CD14-positive monocyte (primary cell): Measurements from ENCODE around the gene ABCA3. TPM values are rescaled to one million over a fixed set of nuclear protein-coding genes. Genes with fewer than 3 reads are reported as not detected.

Experiments
- DNase-seq, 3 donors: peaks; one replicate each; pipeline ENCODE4 v3.0.0-alpha.2; 2011 to 2022
- H2AFZ ChIP-seq: 2 replicates; pipeline ENCODE4 v1.6.0; 2012; ENCODE audit warnings: mild to moderate bottlenecking, low read depth, low read length, inconsistent platforms; ENCODE audit not compliant: insufficient read depth, poor library complexity, severe bottlenecking
- H3K27ac ChIP-seq, 2 donors: 1 replicate in 1 of 2; 2 replicates in 1 of 2; pipeline ENCODE4 v1.5.1; 2012 to 2013; ENCODE audit warnings: low read length in 2 of 2, control low read depth in 1 of 2, inconsistent platforms in 1 of 2, low read depth in 1 of 2, mild to moderate bottlenecking in 1 of 2
- H3K27me3 ChIP-seq, 2 donors: one replicate each; pipeline versions ENCODE4 v1.6.0 to v1.6.1; 2011 to 2013; ENCODE audit warnings: low read length in 2 of 2; ENCODE audit not compliant: control insufficient read depth in 2 of 2, insufficient read depth in 2 of 2
- H3K36me3 ChIP-seq, 2 donors: replicated peaks in 1 of 2; 1 replicate in 1 of 2; 2 replicates in 1 of 2; pipeline versions ENCODE4 v1.5.1 to v1.6.1; 2012 to 2013; ENCODE audit warnings: low read length in 2 of 2, control low read depth in 1 of 2, inconsistent platforms in 1 of 2, mild to moderate bottlenecking in 1 of 2; ENCODE audit not compliant: insufficient read depth in 2 of 2, control insufficient read depth in 1 of 2
- H3K4me1 ChIP-seq, 2 donors: 1 replicate in 1 of 2; 2 replicates in 1 of 2; pipeline versions ENCODE4 v1.5.1 to v1.6.1; 2012 to 2013; ENCODE audit warnings: low read length in 2 of 2, control low read depth in 1 of 2, inconsistent platforms in 1 of 2, mild to moderate bottlenecking in 1 of 2, moderate library complexity in 1 of 2; ENCODE audit not compliant: insufficient read depth in 2 of 2, control insufficient read depth in 1 of 2
- H3K4me2 ChIP-seq: replicated peaks from 2 replicates; pipeline ENCODE3; 2012; ENCODE audit warnings: low read length, moderate library complexity, mild to moderate bottlenecking; ENCODE audit not compliant: poor library complexity, severe bottlenecking; ENCODE audit errors: extremely low read depth
- H3K4me3 ChIP-seq, 3 experiments: fragments of 200-600 bp in 1 of 3; sonication (generic) in 1 of 3; replicated peaks in 1 of 3; 1 replicate in 2 of 3; 2 replicates in 1 of 3; pipeline ENCODE4 v1.5.1; 2011 to 2013; ENCODE audit warnings: low read length in 3 of 3, mild to moderate bottlenecking in 3 of 3, control low read depth in 2 of 3, low read depth in 2 of 3, inconsistent platforms in 1 of 3, moderate library complexity in 1 of 3
- H3K79me2 ChIP-seq: 2 replicates; pipeline ENCODE4 v1.6.0; 2012; ENCODE audit warnings: mild to moderate bottlenecking, control low read depth, inconsistent platforms, low read length, moderate library complexity; ENCODE audit not compliant: insufficient read depth
- H3K9ac ChIP-seq: 2 replicates; pipeline ENCODE4 v1.6.0; 2017; ENCODE audit warnings: low read length, mild to moderate bottlenecking; ENCODE audit not compliant: insufficient read depth, poor library complexity, severe bottlenecking
- H3K9me3 ChIP-seq, 2 donors: replicated peaks in 1 of 2; 1 replicate in 1 of 2; 2 replicates in 1 of 2; pipeline versions ENCODE4 v1.5.1 to v1.6.1; 2012 to 2013; ENCODE audit warnings: low read length in 2 of 2, control low read depth in 1 of 2; ENCODE audit not compliant: control insufficient read depth in 1 of 2, insufficient read depth in 1 of 2
- H4K20me1 ChIP-seq: 2 replicates; pipeline ENCODE4 v1.6.0; 2012; ENCODE audit warnings: mild to moderate bottlenecking, low read length, control low read depth, moderate library complexity; ENCODE audit not compliant: insufficient read depth
- H3K27ac Mint-ChIP-seq, 7 donors: one replicate each; pipeline ENCODE4 v1.8.0; 2020; ENCODE audit warnings: mild to moderate bottlenecking in 7 of 7, mixed read lengths in 7 of 7, moderate library complexity in 6 of 7, inconsistent platforms in 2 of 7
- H3K27me3 Mint-ChIP-seq, 3 donors: one replicate each; pipeline ENCODE4 v1.8.0; 2021 to 2022; ENCODE audit warnings: low read depth in 3 of 3, mild to moderate bottlenecking in 3 of 3, mixed read lengths in 3 of 3, moderate library complexity in 3 of 3, inconsistent platforms in 1 of 3
- H3K36me3 Mint-ChIP-seq, 2 donors: one replicate each; pipeline ENCODE4 v1.8.0; 2020; ENCODE audit warnings: mixed read lengths in 2 of 2, inconsistent platforms in 1 of 2, mild to moderate bottlenecking in 1 of 2
- H3K4me1 Mint-ChIP-seq: one replicate; pipeline ENCODE4 v1.8.0; 2020; ENCODE audit warnings: mild to moderate bottlenecking, mixed read lengths
- H3K4me3 Mint-ChIP-seq, 2 donors: one replicate each; pipeline ENCODE4 v1.8.0; 2020; ENCODE audit warnings: mild to moderate bottlenecking in 2 of 2, mixed read lengths in 2 of 2, moderate library complexity in 1 of 2
- H3K9me3 Mint-ChIP-seq, 7 donors: one replicate each; pipeline ENCODE4 v1.8.0; 2020 to 2022; ENCODE audit warnings: mixed read lengths in 7 of 7, mild to moderate bottlenecking in 6 of 7, moderate library complexity in 6 of 7, inconsistent platforms in 2 of 7
- CTCF ChIP-seq: fragments of 200-600 bp; IDR thresholded peaks from one replicate; pipeline ENCODE4 v1.8.0; 2022; ENCODE audit warnings: antibody characterized with exemption, mild to moderate bottlenecking
- WGBS: methylation state at CpG from one replicate; pipeline ENCODE4 v1.1.5; 2013; ENCODE audit warnings: missing lambda C conversion rate; ENCODE audit not compliant: insufficient coverage; 5-methylcytosine and 5-hydroxymethylcytosine counted together
- intact Hi-C, 2 donors: fragments of 100-400 bp; cut with micrococcal nuclease; formaldehyde crosslinking; loops; one replicate each; pipeline versions ENCODE4 v1.15.0 to v1.15.1; 2023
- polyA plus RNA-seq, 3 donors: library from polyadenylated mRNA; depleted of rRNA in 1 of 3; unstranded in 2 of 3; stranded (reverse) in 1 of 3; fragments of 300-500 nt in 2 of 3; fragments of >200 nt in 1 of 3; fragmentation: Illumina TruSeq in 2 of 3; gene quantifications; 1 replicate in 2 of 3; 2 replicates in 1 of 3; pipeline ENCODE4 v1.2.3, GENCODE V29; 2012 to 2021

The ABCA3 gene
- polyA plus RNA-seq, 3 donors, result 0.06 to 1.2 (median 0.68) TPM

- H3K36me3 ChIP-seq, result no peaks in the 10 kb centered on the region
- DNase-seq, result no peak
- intact Hi-C loops, result no loop called here
- no peak for TF ChIP-seq CTCF
- no peak overlapping the region for H3K9ac ChIP-seq
- Mint-ChIP-seq H3K36me3 (no peaks in the 10 kb centered on the region), H3K4me1 (peaks cover 8% of the 10 kb centered on the region), H3K27me3 (peaks cover 0 to 5% (median 0%) of the 10 kb centered on the region in 3 donors), H3K27ac (no peak overlapping the region), H3K4me3 (no peak overlapping the region), H3K9me3 (no peaks in the 10 kb centered on the region)
- peaks cover 0 to 6% of the 10 kb centered on the region in 2 donors for H3K4me1 ChIP-seq
- no peak overlapping the region for H2AFZ ChIP-seq
- no peak overlapping the region for H3K4me2 ChIP-seq
- H3K27me3 ChIP-seq, result no peaks in the 10 kb centered on the region
- H4K20me1 ChIP-seq, result no peaks in the 10 kb centered on the region
- 95% methylated on average over 22 of the region's 22 CpGs for WGBS
- no peaks in the 10 kb centered on the region for H3K9me3 ChIP-seq
- no peaks in the 10 kb centered on the region for H3K79me2 ChIP-seq
- no peak overlapping the region for H3K27ac ChIP-seq
- no peak overlapping the region for H3K4me3 ChIP-seq
Measured at GRCh38 chr16:2297506-2297860, 43.0 kb downstream of the ABCA3 start.

GRCh38 chr16:2296661-2297505 is 43.6 kb downstream of the ABCA3 start:
- Mint-ChIP-seq H3K4me1 (peaks cover 8% of the 10 kb centered on the region), H3K27ac (peak overlapping the region in 1 of 7 donors; percentile 10), H3K27me3 (peaks cover 0 to 5% (median 0%) of the 10 kb centered on the region in 3 donors), H3K36me3 (no peaks in the 10 kb centered on the region), H3K9me3 (no peaks in the 10 kb centered on the region), H3K4me3 (no peak overlapping the region)
- no peaks in the 10 kb centered on the region for H3K9me3 ChIP-seq
- no peaks in the 10 kb centered on the region for H3K79me2 ChIP-seq
- H4K20me1 ChIP-seq, result no peaks in the 10 kb centered on the region
- H3K4me2 ChIP-seq, result no peak overlapping the region
- 89% methylated on average over 22 of the region's 23 CpGs for WGBS
- no peak overlapping the region for H3K9ac ChIP-seq
- H2AFZ ChIP-seq, result no peak overlapping the region
- H3K4me1 ChIP-seq, result peaks cover 0 to 6% of the 10 kb centered on the region in 2 donors
- intact Hi-C loops, result no loop called here
- TF ChIP-seq CTCF, result peak; percentile 22
- no peak overlapping the region for H3K4me3 ChIP-seq
- no peaks in the 10 kb centered on the region for H3K36me3 ChIP-seq
- no peak overlapping the region for H3K27ac ChIP-seq
- H3K27me3 ChIP-seq, result no peaks in the 10 kb centered on the region
- DNase-seq, result peak; percentile 1 to 23 (median 6)
